ENCODE results near the gene ZFHX2.
"Not testable (repeated sequence)": the region's sequence is repeated elsewhere in the genome, so short reads cannot be mapped to it uniquely, and the experiment has no call there.

The ZFHX2 gene

GRCh38 chr14:23544511-23545447 is 6.8 kb downstream of the ZFHX2 start:
- DNase-seq (ENCODE audit: insufficient read length, low spot score) (no peak), FAIRE-seq (no peak)

- FAIRE-seq (no peak), DNase-seq (ENCODE audit: insufficient read length, low spot score) (no peak)
Measured at GRCh38 chr14:23543403-23543802, 8.2 kb downstream of the ZFHX2 start.

- DNase-seq (ENCODE audit: insufficient read length, low spot score) = no peak
- no peak for FAIRE-seq
Measured at GRCh38 chr14:23542261-23542660, 9.3 kb downstream of the ZFHX2 start.

GRCh38 chr14:23540141-23540469 is 11.5 kb downstream of the ZFHX2 start:
- no peak for FAIRE-seq

GRCh38 chr14:23539248-23540140 is 12.1 kb downstream of the ZFHX2 start:
- DNase-seq (ENCODE audit: insufficient read length, low spot score) = peak; percentile 67
- peak; percentile 86 for FAIRE-seq

More at GRCh38 chr14:23540141-23540469, 11.5 kb downstream of the ZFHX2 start:
- DNase-seq (ENCODE audit: insufficient read length, low spot score) = no peak

- DNase-seq (ENCODE audit: insufficient read length, low spot score) = no peak
- no peak for FAIRE-seq
Measured at GRCh38 chr14:23538785-23539184, 12.8 kb downstream of the ZFHX2 start.

- FAIRE-seq = no peak
Measured at GRCh38 chr14:23538050-23538718, 13.4 kb downstream of the ZFHX2 start.

GRCh38 chr14:23537351-23538049 is 14.1 kb downstream of the ZFHX2 start:
- DNase-seq (ENCODE audit: insufficient read length, low spot score) (no peak), FAIRE-seq (no peak)

More at GRCh38 chr14:23538050-23538718, 13.4 kb downstream of the ZFHX2 start:
- no peak for DNase-seq (ENCODE audit: insufficient read length, low spot score)

- DNase-seq (ENCODE audit: insufficient read length, low spot score); FAIRE-seq: not testable (repeated sequence)
Measured at GRCh38 chr14:23536906-23537305, 14.7 kb downstream of the ZFHX2 start.

- DNase-seq (ENCODE audit: insufficient read length, low spot score) (no peak), FAIRE-seq (no peak)
Measured at GRCh38 chr14:23536494-23536893, 15.1 kb downstream of the ZFHX2 start.

- no peak for DNase-seq (ENCODE audit: insufficient read length, low spot score)
- FAIRE-seq = no peak
Measured at GRCh38 chr14:23535943-23536342, 15.6 kb downstream of the ZFHX2 start.

GRCh38 chr14:23533652-23534435 is 17.7 kb downstream of the ZFHX2 start:
- FAIRE-seq (no peak), DNase-seq (ENCODE audit: insufficient read length, low spot score) (no peak)

- no peak for DNase-seq (ENCODE audit: insufficient read length, low spot score)
- no peak for FAIRE-seq
Measured at GRCh38 chr14:23532658-23533057, 18.9 kb downstream of the ZFHX2 start.

- no peak for DNase-seq (ENCODE audit: insufficient read length, low spot score)
- FAIRE-seq = no peak
Measured at GRCh38 chr14:23531391-23531790, 20.2 kb downstream of the ZFHX2 start.

- DNase-seq (ENCODE audit: insufficient read length, low spot score) (no peak), FAIRE-seq (no peak)
Measured at GRCh38 chr14:23530375-23531055, 21.1 kb downstream of the ZFHX2 start.

- FAIRE-seq = no peak
- no peak for DNase-seq (ENCODE audit: insufficient read length, low spot score)
Measured at GRCh38 chr14:23529016-23529415, 22.5 kb downstream of the ZFHX2 start.

GRCh38 chr14:23528555-23528954 is 23.0 kb downstream of the ZFHX2 start:
- DNase-seq (ENCODE audit: insufficient read length, low spot score) = no peak
- no peak for FAIRE-seq

- FAIRE-seq (no peak), DNase-seq (ENCODE audit: insufficient read length, low spot score) (no peak)
Measured at GRCh38 chr14:23525611-23526010, 26.0 kb downstream of the ZFHX2 start.

GRCh38 chr14:23524954-23525353 is 26.6 kb downstream of the ZFHX2 start:
- FAIRE-seq = no peak
- no peak for DNase-seq (ENCODE audit: insufficient read length, low spot score)

All from GM19239 (cell line).